Measurements from ENCODE around the gene DPPA2.
"Not testable (repeated sequence)": the region's sequence is repeated elsewhere in the genome, so short reads cannot be mapped to it uniquely, and the experiment has no call there.

The DPPA2 gene

DNA sequence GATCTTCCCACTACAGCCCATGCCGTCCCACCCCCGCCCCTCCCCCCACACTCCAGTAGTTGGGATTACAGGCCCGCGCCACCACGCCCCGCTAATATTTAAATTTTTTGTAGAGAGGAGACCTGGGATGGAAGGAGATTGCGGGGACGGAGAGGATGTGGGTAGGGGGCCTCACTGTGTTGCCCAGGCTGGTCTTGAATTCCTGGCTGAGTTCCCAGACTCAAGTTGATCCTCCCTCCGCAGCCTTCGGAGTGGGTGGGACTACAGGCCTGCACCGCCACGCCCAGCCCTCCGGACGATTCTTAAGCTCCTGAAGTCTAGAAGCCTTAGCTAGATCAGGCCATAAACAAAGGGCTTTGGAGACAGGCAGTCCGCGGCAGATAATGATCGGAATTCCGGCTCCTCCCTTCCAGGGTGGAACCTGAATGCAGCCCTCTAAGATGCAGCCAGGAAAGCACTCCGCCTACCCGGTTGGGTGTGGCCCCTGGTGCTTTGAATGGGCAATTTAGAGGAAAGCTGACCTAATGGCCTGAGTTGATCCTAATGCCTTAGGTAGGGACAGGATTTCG is at the start of gene DPPA2:
Gene DPPA2 (minus strand): TSS at position 356 of the 569 bp plus-strand sequence. CDS start 1,975 bp downstream, outside the sequence.
- in situ Hi-C loops (cut with MboI; ENCODE audit: low sequenced_read_pairs) = no loop called here

DNA sequence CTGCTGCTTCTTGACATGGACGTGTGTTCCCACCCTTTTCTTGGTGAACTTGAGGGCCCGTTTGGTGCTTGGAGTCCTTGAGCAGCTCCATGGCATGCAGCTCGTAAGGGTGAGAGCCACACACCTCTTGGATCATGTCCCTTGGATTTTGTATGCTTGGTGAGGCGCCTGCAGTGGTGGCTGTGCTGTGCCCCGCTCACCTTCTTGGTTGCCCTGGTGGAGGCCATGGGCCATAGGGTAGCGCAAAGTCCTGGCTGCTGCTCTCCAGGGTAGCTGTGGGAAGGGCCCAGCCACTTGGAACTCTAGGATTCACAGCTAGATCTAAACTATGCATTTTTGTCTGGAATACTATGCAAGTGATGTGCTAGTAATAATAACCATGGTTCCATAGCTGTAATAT is 47.8 kb upstream of the DPPA2 start:
- in situ Hi-C loops (cut with MboI; ENCODE audit: low sequenced_read_pairs) = no loop called here

DNA sequence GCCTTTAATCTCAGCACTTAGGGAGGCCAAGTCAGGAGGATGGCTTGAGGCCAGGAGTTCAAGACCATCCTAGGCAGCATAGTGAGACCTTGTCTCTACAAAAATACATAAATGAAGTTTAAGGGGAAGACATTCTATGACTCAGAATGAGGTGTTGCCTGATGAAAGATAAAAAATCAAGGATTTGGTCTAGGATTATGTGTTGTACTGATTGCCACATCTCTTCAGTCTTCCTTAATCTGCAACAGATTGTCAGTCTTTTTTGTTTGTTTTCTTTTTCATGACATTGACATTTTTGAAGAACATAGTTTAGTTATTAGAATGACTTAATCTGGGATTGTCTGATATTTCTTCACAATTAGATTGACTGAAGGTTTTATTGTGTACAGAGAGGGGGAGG is 47.3 kb upstream of the DPPA2 start:
- in situ Hi-C loops (cut with MboI; ENCODE audit: low sequenced_read_pairs) = no loop called here

DNA sequence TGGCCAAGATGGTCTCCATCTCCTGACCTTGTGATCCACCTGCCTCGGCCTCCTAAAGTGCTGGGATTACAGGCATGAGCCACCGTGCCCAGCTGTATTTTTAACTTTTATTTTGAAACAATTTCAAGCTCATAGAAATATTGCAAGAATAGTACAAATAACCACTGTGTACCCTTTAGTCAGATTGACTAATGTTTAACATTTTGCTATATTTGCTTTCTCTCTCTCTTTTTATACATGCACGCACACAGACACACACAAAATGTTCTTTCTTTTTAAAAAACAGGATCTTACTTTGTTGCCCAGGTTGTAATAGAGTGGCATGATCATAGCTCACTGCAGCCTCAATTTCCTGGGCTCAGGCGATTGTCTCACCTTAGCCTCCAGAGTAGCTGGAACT is 46.5 kb upstream of the DPPA2 start:
- in situ Hi-C loops (cut with MboI; ENCODE audit: low sequenced_read_pairs) = no loop called here

GRCh38 chr3:109358809-109359208 is 42.5 kb upstream of the DPPA2 start:
- in situ Hi-C loops (cut with MboI; ENCODE audit: low sequenced_read_pairs) = not testable (repeated sequence)

GRCh38 chr3:109356442-109357155 is 40.3 kb upstream of the DPPA2 start:
- in situ Hi-C loops (cut with MboI; ENCODE audit: low sequenced_read_pairs) = no loop called here

GRCh38 chr3:109355625-109356441 is 39.5 kb upstream of the DPPA2 start:
- in situ Hi-C loops (cut with MboI; ENCODE audit: low sequenced_read_pairs) = no loop called here

- in situ Hi-C loops (cut with MboI; ENCODE audit: low sequenced_read_pairs) = no loop called here
Observed at GRCh38 chr3:109353057-109353456, 36.7 kb upstream of the DPPA2 start.

GRCh38 chr3:109351231-109351630 is 34.9 kb upstream of the DPPA2 start:
- in situ Hi-C loops (cut with MboI; ENCODE audit: low sequenced_read_pairs) = no loop called here

DNA sequence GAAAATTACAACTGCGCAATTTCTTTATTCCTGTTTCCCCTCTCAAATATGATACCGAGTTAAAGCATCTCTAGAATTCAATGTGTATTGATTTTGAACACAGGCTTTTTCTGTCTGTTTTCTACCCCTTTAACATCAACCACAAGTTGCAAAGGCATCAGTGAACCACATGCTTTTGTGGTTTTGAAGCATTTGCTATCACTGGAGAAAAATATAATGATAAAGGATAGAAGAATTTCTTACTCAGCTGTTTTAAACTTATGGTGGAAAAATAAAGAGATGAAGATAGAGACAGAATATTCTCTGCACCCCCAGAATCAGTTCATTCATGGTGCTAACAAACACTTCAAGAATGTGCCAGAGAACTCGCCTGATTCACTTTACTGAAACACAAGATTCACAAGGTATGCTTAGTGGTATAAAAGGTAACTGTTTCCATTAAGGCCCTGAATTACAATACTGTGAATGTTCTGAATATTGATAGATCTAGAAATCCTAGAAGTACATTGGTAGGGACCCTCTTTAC is 30.5 kb upstream of the DPPA2 start:
- in situ Hi-C loops (cut with MboI; ENCODE audit: low sequenced_read_pairs) = no loop called here

GRCh38 chr3:109346099-109346498 is 29.8 kb upstream of the DPPA2 start:
- in situ Hi-C loops (cut with MboI; ENCODE audit: low sequenced_read_pairs) = no loop called here

DNA sequence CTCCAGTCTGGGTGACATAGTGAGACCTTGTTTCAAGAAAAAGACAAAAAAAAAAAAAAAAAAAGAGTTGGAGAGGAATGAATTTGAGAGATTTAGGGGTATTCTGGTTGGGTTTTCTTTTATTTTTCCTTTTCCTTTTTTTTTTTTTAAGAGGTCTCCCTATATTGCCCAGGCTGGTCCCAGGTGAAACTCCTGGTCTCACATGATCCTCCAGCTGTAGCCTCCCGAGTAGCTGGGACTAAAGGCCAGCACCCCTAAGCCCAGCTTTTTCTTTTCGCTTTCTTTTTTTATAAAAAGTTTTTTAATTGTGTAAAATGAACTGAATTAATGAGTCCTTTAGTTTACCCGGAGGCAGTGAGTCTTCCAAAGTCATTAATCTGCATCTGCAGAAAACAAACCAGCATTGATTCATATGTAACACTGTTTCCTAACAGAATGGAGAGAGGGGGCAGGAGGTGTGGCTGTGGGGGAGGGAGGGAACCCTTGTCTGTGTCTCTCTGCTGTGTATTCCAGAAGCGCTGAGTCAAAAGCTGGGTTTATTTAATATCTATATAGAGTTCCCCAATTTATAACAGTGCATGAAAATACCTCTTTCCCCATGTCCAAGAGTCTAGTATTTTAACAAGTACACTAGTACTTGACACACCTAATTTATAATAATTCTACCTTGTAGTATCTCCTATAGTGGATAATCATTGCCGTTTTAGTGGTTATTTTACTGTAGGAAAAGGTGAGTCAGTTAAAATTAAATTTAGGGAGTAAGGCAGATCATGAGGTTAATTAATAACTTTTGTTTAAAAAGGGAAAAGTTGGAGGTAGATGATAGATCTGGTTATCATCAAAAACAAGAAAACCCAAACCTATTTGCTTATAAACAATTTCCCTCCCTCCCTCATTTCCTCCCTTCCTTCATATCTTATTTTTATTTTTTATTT is 23.7 kb upstream of the DPPA2 start:
- in situ Hi-C loops (cut with MboI; ENCODE audit: low sequenced_read_pairs) = no loop called here

GRCh38 chr3:109339197-109339596 is 22.9 kb upstream of the DPPA2 start:
- in situ Hi-C loops (cut with MboI; ENCODE audit: low sequenced_read_pairs) = no loop called here

DNA sequence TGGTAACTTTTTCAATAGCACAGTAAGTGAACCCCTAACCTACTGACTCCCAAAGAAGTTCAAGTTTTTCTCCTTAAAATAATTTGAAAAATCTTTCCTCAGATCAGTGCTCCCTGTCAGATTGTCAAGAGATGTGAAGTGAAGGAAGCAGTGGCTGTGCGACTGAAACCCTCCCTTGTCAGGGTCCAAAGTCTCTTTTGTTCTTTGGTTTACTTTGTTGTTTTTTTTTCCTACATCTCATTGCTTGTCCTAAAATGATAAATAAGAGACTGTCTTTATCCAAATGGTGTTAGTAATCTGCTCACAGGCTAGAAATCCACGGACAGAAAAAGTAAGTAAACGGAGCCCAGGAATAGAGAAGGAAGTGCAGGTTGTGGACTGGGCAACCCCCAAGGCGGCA is 22.0 kb upstream of the DPPA2 start:
- in situ Hi-C loops (cut with MboI; ENCODE audit: low sequenced_read_pairs) = no loop called here

DNA sequence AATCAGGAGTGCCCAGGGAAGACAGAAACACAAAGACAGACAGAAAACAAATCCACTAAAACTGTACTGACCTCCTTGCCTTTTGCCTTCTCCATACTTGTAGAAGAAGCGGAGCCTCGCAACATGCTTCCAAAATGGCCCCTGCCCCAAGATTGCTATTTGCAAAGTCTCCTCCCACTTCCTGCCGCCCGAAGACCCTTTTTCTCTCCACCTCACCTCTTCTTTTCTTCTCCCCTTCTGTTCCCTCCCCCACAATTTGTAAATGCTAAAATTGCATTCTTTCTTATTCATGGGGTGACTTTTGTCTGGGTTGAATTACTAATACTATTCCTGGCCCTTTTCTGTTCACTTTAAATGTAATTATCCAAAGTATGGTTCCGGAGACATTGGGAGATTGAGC is 21.1 kb upstream of the DPPA2 start, which contains the start of gene DPPA4:
Gene DPPA4 (minus strand): TSS at position 154 of the 400 bp plus-strand sequence. CDS start 29 bp downstream, at position 125.
- in situ Hi-C loops (cut with MboI; ENCODE audit: low sequenced_read_pairs) = no loop called here

- in situ Hi-C loops (cut with MboI; ENCODE audit: low sequenced_read_pairs) = no loop called here
Observed at GRCh38 chr3:109336291-109336861, 20.1 kb upstream of the DPPA2 start.

DNA sequence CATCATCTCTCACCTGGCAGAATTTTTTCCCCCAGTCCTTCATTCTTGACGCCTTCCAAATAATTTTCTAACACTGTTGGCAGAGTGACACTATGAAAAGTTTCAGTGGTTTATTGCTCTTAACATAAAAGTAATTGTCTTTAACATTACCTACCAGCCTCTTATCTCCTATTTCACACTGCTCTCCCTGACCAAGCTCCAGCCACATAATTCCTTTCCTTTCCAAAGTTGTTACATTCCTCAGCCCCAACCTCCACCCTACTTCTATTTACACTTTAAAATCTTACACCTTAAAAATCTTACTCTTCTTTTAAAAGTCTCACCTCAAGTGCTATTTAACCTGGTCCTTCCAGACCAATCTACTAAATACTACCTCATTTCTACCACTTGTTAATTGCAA is 18.3 kb upstream of the DPPA2 start:
- in situ Hi-C loops (cut with MboI; ENCODE audit: low sequenced_read_pairs) = no loop called here

DNA sequence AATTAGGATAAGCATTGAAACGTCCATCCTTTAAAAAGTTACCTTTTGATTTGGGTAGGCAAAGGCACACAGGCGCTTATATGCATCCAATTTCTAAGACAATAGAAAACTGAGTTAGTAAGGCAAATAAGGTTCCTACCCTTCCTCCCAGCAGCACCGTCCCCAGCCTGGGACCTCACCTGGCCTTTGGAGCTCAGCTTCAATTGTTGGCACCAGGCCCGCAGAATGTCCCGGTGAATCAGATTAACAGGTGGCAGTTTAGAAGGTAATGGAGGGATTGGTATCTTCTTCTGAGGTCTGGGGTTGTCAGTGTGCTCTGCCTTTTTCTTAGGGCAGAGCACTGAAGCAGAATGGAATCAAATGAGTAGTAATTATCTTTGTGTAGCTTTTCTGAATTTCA is 15.4 kb upstream of the DPPA2 start:
- in situ Hi-C loops (cut with MboI; ENCODE audit: low sequenced_read_pairs) = no loop called here

GRCh38 chr3:109330405-109330804 is 14.1 kb upstream of the DPPA2 start:
- in situ Hi-C loops (cut with MboI; ENCODE audit: low sequenced_read_pairs) = no loop called here

- in situ Hi-C loops (cut with MboI; ENCODE audit: low sequenced_read_pairs) = no loop called here
Observed at GRCh38 chr3:109328202-109328601, 11.9 kb upstream of the DPPA2 start.

All from HL-60/S4 treated with phorbol 12-myristate 13-acetate at 8.2 ng/mL for 4 days and 3 days (cell line).